Spleen (tissue), 7 donors: ENCODE data around the gene CNKSR2.

ENCODE experiments used
- POLR2A ChIP-seq, 3 donors: fragments of 450-650 bp; IDR thresholded peaks; one replicate each; pipeline ENCODE4 v1.5.1; 2017; ENCODE audit warnings: antibody characterized with exemption in 3 of 3, mild to moderate bottlenecking in 1 of 3
- POLR2AphosphoS5 ChIP-seq, 3 donors: sonication (generic); formaldehyde crosslinking; IDR thresholded peaks; one replicate each; pipeline ENCODE4 v1.5.1; 2017; ENCODE audit warnings: antibody characterized with exemption in 3 of 3
- TF ChIP-seq, protein P1 (sequence below), 11 experiments: fragments of 200-600 bp in 7 of 11; fragments of 450-650 bp in 4 of 11; sonication (generic) in 4 of 11; IDR thresholded peaks in 8 of 11; conservative IDR thresholded peaks in 3 of 11; 1 replicate in 7 of 11; 2 replicates in 4 of 11; pipeline versions ENCODE4 v1.4.0 to v1.8.0; 2016 to 2021; ENCODE audit warnings: antibody characterized with exemption in 11 of 11, inconsistent platforms in 4 of 11, mild to moderate bottlenecking in 1 of 11
- donor health status: DM: no; HTN: no; CAD: no; lungs with moderate emphysema.
- donor health status: DM: no; HTN: no; CAD: no.
- donor health status: DM: no; HTN: no; CAD: no.

DNA sequence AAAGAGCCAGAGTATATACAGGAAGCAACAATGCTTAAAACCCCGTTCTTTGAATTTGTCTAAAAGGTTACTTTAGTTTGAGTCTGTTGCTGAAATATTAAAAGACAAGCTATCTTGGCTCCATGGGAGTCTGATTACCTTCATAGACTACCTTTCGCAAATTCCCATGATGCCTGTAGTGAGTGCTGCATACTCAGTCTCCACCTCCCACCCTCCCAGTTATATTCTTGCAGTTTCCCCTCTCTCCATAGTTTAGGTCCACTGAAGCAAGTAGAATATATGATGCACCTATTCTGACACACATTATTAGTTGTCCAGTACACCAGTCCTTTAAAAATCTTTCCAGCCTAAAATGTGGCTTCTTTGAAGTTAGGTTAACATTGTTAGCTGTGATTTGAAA lies 2.4 kb downstream of the CNKSR2 start:
- TF ChIP-seq, protein P1, sequence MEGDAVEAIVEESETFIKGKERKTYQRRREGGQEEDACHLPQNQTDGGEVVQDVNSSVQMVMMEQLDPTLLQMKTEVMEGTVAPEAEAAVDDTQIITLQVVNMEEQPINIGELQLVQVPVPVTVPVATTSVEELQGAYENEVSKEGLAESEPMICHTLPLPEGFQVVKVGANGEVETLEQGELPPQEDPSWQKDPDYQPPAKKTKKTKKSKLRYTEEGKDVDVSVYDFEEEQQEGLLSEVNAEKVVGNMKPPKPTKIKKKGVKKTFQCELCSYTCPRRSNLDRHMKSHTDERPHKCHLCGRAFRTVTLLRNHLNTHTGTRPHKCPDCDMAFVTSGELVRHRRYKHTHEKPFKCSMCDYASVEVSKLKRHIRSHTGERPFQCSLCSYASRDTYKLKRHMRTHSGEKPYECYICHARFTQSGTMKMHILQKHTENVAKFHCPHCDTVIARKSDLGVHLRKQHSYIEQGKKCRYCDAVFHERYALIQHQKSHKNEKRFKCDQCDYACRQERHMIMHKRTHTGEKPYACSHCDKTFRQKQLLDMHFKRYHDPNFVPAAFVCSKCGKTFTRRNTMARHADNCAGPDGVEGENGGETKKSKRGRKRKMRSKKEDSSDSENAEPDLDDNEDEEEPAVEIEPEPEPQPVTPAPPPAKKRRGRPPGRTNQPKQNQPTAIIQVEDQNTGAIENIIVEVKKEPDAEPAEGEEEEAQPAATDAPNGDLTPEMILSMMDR (IDR thresholded peaks at IDR 0.05 in 8 of 11, conservative IDR thresholded peaks at IDR 0.05 in 3 of 11): no peak
- TF ChIP-seq POLR2A (IDR thresholded peaks at IDR 0.05): no peak
- no peak for TF ChIP-seq POLR2AphosphoS5 (IDR thresholded peaks at IDR 0.05)
